KOPT-K1 (cell line): ENCODE results near the gene DEGS2.
A peak's percentile ranks its signal among the peaks of the same experiment; 100 is the strongest.
"Not testable (repeated sequence)": the region's sequence is repeated elsewhere in the genome, so short reads cannot be mapped to it uniquely, and the experiment has no call there.

ENCODE experiments used
- H3K27ac ChIP-seq: fragments of 200-600 bp; sonication (generic); 2 replicates; pipeline ENCODE4 v1.5.1; 2016; ENCODE audit warnings: antibody characterized with exemption, mild to moderate bottlenecking, low read depth, low read length; ENCODE audit not compliant: poor library complexity, severe bottlenecking
- H3K36me3 ChIP-seq: fragments of 200-600 bp; sonication (generic); 2 replicates; pipeline ENCODE4 v1.5.1; 2017; ENCODE audit warnings: antibody characterized with exemption, mild to moderate bottlenecking, low read length, moderate library complexity; ENCODE audit not compliant: insufficient read depth
- H3K9me3 ChIP-seq: fragments of 200-600 bp; sonication (generic); 2 replicates; pipeline ENCODE4 v1.5.1; 2017; ENCODE audit warnings: antibody characterized with exemption, low read length, mild to moderate bottlenecking; ENCODE audit not compliant: insufficient read depth, poor library complexity, severe bottlenecking

DEGS2 gene

DNA sequence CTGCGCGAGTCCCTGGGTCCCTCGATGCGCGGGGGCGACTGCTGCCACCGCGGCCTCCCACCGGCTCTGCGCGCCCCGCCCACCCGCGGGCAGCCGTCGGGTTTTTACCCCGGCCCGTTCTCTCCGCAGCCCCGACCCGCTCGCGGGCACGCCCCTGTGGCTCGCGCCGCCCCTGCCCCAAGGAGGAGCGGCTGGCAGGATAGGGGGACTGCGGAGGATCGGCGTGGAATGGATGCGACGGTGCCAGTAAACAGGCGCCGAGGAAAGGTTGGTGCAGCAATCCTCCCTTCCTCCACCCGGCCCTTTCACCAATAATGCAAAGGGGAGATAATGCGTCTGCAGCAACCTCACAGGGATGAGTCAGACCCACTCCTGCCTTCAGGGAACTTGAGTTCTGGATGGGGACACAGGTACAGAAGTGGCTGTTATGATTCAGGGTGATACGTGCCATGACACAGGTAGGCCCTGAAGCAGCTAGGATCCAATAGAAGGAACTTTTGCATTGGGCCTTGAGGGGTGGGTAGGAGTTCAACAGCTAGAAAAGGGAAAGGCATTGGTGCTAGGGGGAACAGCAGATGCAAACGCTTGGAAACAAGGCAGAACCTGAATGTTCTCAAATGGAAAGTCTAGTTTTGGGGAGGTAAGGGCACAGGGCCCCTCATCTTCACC is 554 bp upstream of the DEGS2 start:
- peaks cover 6% of the 10 kb centered on the region for H3K9me3 ChIP-seq
- H3K27ac ChIP-seq, result no peak overlapping the region
- H3K36me3 ChIP-seq, result no peaks in the 10 kb centered on the region

GRCh38 chr14:100158566-100159093 is 815 bp downstream of the DEGS2 start:
- Histone ChIP-seq H3K9me3 (peaks cover 15% of the 10 kb centered on the region), H3K27ac (no peak overlapping the region), H3K36me3 (no peaks in the 10 kb centered on the region)

GRCh38 chr14:100157548-100158232 is 1.8 kb downstream of the DEGS2 start:
- H3K27ac ChIP-seq, H3K36me3 ChIP-seq: not testable (repeated sequence)
- H3K9me3 ChIP-seq, result peaks cover 15% of the 10 kb centered on the region

DNA sequence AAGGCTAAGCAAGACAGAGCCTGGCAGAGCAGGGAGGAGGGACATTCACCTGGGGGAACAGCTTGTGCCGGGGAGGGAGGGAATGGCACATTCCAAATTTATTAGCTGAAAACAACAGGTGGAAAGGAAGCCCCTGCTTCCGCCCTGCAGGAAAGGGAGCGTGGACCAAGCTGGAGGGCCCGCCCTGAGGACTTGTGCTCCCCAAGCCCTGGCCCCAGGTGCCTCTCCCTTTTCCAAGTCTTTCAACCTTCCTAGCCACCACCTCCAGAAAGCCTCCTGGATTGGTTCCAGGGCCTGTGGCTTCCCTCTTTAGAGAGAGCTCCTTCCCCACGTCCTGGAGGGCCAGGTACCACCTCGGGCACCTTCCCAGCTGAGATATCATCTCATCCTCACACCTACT is 2.7 kb downstream of the DEGS2 start:
- no peak overlapping the region for H3K27ac ChIP-seq
- no peaks in the 10 kb centered on the region for H3K36me3 ChIP-seq
- H3K9me3 ChIP-seq, result peaks cover 15% of the 10 kb centered on the region

DNA sequence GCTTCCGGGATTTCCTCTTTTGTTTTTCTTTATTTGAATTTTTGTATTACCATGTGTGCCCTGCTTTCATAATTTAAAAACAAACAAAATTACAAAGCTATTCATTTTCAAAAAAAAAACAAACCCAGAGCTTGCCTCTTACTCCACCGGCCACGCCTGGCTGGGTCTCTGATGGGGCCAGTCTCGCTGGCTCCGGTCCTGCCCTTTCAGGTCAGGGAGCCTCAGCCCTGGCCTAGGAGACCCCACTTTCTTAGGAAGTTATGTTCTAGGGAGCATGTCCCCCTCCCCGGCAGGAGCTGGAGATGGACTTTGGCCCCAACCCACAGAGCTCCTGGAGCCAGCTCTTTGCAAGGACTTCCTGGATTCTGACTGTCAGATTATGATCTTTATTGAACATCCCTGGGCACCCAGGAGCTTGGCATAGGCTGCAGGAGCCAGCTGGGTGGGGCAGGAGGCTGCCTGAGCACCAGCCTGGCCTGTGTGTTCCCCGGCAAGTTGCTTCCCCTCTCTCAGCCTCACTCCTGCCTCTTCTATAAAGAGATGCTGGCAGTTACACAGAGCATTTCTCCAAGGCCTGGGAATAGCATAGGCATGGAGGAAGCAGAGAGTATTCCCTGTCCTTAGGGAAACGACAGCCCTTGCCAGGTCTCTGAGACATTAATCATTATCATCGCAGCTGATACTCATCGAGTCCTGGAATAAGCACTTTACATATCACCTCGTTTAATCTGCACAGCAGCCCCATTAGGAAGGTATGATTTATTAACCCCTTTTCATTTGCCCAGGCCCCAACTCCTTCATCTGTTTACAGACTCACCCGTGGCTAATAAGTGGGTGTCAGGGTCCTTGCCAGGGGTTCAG is 3.5 kb downstream of the DEGS2 start:
- H3K9me3 ChIP-seq, result peaks cover 15% of the 10 kb centered on the region
- no peak overlapping the region for H3K27ac ChIP-seq
- no peaks in the 10 kb centered on the region for H3K36me3 ChIP-seq

DNA sequence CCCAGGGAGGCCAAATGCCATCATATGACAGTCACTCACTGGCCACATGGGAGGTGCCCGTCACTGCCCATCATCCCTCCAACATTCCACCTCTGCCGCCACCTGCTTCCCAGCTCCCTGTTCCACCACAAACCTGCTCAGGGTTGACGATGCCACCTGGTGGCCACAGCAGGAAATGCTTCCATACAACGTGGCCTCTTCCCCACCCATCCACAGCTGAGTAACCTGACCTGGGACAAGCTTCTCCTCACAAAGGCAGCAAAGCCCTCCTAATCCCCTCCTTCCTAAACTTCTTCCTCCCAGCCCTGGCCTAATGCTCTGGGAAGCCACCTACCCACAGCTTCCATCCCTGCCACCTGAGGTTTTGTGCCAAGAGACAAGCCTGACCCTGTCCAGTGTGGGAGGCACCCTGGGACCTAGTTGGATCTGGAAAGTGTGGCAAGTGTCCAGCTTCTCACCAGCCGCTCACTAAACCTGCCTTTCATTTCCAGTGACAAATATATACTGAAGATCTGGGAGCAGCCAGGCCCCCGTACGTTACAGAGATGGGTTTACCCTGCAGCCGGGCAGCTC is 4.3 kb downstream of the DEGS2 start:
- H3K27ac ChIP-seq, result no peak overlapping the region
- no peaks in the 10 kb centered on the region for H3K36me3 ChIP-seq
- H3K9me3 ChIP-seq, result peaks cover 15% of the 10 kb centered on the region

- Histone ChIP-seq H3K36me3 (no peaks in the 10 kb centered on the region), H3K9me3 (peaks cover 15% of the 10 kb centered on the region), H3K27ac (no peak overlapping the region)
Observed at GRCh38 chr14:100153560-100153959, 5.9 kb downstream of the DEGS2 start.

DNA sequence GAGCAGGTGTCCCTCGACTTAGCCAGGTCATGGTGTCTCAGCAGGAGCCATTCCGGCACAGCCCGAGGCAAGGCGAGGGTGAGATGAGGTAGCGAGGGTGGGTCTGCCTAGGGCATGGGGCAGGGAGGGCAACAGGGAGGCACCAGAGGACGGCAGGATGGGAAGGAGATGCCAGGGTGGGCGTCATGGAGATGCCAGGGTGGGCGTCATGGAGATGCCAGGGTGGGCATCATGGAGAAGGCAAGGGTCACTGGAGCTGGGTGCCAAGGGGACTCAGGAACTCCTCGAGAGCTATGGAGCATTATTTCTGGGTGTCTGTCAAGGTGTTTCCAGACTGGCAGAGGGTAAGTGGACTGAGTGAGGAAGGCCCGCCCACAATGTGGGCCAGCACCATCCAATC is 7.4 kb downstream of the DEGS2 start:
- Histone ChIP-seq H3K27ac (no peak overlapping the region), H3K9me3 (peaks cover 15% of the 10 kb centered on the region), H3K36me3 (no peaks in the 10 kb centered on the region)

DNA sequence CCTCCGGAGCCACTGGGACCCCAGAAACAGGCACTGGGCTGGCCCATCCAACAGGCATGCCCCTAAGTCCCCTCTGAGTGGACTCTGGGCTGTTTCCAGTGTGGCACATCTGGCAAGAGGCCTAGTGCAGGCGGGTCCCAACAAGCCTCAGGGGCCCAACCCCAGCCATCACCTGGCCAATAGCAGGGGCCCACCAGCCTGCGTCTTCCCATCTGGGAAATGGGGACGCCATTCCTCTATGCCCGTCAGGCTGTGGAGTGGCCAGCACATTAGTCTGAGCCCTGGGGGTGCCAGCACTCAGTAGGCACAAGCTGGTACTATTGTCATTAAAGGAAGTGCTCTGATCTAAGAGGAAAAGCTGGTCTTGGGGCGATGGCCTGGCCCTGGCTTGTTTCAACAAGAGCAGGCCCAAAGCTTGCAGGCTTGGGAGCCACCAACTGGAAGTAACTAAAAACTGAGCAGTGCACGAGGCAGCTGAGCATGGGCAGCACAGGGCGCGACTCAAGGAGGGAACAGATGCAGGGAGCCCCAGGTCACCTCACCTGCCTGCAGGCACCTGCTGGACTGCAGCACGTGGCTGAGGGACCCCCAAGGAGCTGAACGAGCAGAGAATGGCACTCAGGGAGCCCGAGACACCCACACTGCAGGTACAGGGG is 8.4 kb downstream of the DEGS2 start:
- Histone ChIP-seq H3K36me3 (no peaks in the 10 kb centered on the region), H3K27ac (no peak overlapping the region), H3K9me3 (peaks cover 15% of the 10 kb centered on the region)

- Histone ChIP-seq H3K36me3 (peaks cover 8% of the 10 kb centered on the region), H3K9me3 (peaks cover 9% of the 10 kb centered on the region), H3K27ac (no peak overlapping the region)
Observed at GRCh38 chr14:100149851-100150611, 9.4 kb downstream of the DEGS2 start.

GRCh38 chr14:100148837-100149731 is 10.4 kb downstream of the DEGS2 start:
- Histone ChIP-seq H3K9me3 (no peaks in the 10 kb centered on the region), H3K36me3 (peaks cover 17% of the 10 kb centered on the region), H3K27ac (peak overlapping the region; percentile 70)

GRCh38 chr14:100147691-100148464 is 11.6 kb downstream of the DEGS2 start:
- Histone ChIP-seq H3K27ac (peak overlapping the region; percentile 70), H3K9me3 (no peaks in the 10 kb centered on the region), H3K36me3 (peaks cover 30% of the 10 kb centered on the region)
